ENCODE results near the gene IL5RA. TPM values are rescaled to one million over a fixed set of nuclear protein-coding genes. Genes with fewer than 3 reads are reported as not detected.

IL5RA gene
- total and polyA plus RNA-seq, 4 donors, result 0.18 TPM; not detected in 3

- Histone ChIP-seq H3K27me3 (ENCODE audit: control insufficient read depth in 1 of 2, insufficient read depth in 2 of 2, low read length in 1 of 2) (no peaks in the 10 kb centered on the region), H3K4me1 (ENCODE audit: control insufficient read depth in 1 of 2, insufficient read depth in 2 of 2, low read length in 2 of 2) (no peaks in the 10 kb centered on the region), H3K4me3 (ENCODE audit: low read length in 2 of 2) (no peak overlapping the region), H3K9me3 (ENCODE audit: control insufficient read depth, low read length) (no peaks in the 10 kb centered on the region), H3K36me3 (ENCODE audit: control insufficient read depth in 1 of 2, insufficient read depth in 2 of 2, low read length in 1 of 2) (no peaks in the 10 kb centered on the region), H3K27ac (ENCODE audit: low read depth in 1 of 2, low read length in 2 of 2) (no peak overlapping the region)
- intact Hi-C loops (cut with DNase I), result no loop called here
- no peak for DNase-seq
- 44 to 57% methylated on average over 2 of the region's 2 CpGs for WGBS, 2 donors
- no peak for ATAC-seq (ENCODE audit: low FRiP score)
Observed at GRCh38 chr3:3066378-3066777, 43.8 kb downstream of the IL5RA start.

- H3K27ac ChIP-seq (ENCODE audit: low read depth in 1 of 2, low read length in 2 of 2), result no peak overlapping the region
- H3K27me3 ChIP-seq (ENCODE audit: control insufficient read depth in 1 of 2, insufficient read depth in 2 of 2, low read length in 1 of 2), result no peaks in the 10 kb centered on the region
- WGBS, 2 donors, result 65% methylated on average over 2 of the region's 2 CpGs
- H3K9me3 ChIP-seq (ENCODE audit: control insufficient read depth, low read length), result no peaks in the 10 kb centered on the region
- intact Hi-C loops (cut with DNase I), result no loop called here
- no peaks in the 10 kb centered on the region for H3K4me1 ChIP-seq (ENCODE audit: control insufficient read depth in 1 of 2, insufficient read depth in 2 of 2, low read length in 2 of 2)
- DNase-seq (no peak), ATAC-seq (ENCODE audit: low FRiP score) (no peak)
- no peak overlapping the region for H3K4me3 ChIP-seq (ENCODE audit: low read length in 2 of 2)
- no peaks in the 10 kb centered on the region for H3K36me3 ChIP-seq (ENCODE audit: control insufficient read depth in 1 of 2, insufficient read depth in 2 of 2, low read length in 1 of 2)
Observed at GRCh38 chr3:3065876-3066275, 44.3 kb downstream of the IL5RA start.

GRCh38 chr3:3064297-3064696 is 45.9 kb downstream of the IL5RA start:
- Histone ChIP-seq H3K9me3 (ENCODE audit: control insufficient read depth, low read length) (no peaks in the 10 kb centered on the region), H3K4me3 (ENCODE audit: low read length in 2 of 2) (no peak overlapping the region), H3K36me3 (ENCODE audit: control insufficient read depth in 1 of 2, insufficient read depth in 2 of 2, low read length in 1 of 2) (no peaks in the 10 kb centered on the region), H3K4me1 (ENCODE audit: control insufficient read depth in 1 of 2, insufficient read depth in 2 of 2, low read length in 2 of 2) (no peaks in the 10 kb centered on the region), H3K27me3 (ENCODE audit: control insufficient read depth in 1 of 2, insufficient read depth in 2 of 2, low read length in 1 of 2) (no peaks in the 10 kb centered on the region), H3K27ac (ENCODE audit: low read depth in 1 of 2, low read length in 2 of 2) (no peak overlapping the region)
- ATAC-seq (ENCODE audit: low FRiP score), result no peak
- DNase-seq, result no peak
- 46 to 75% methylated on average over 4 of the region's 4 CpGs for WGBS, 2 donors
- intact Hi-C loops (cut with DNase I), result no loop called here

- Histone ChIP-seq H3K36me3 (ENCODE audit: control insufficient read depth in 1 of 2, insufficient read depth in 2 of 2, low read length in 1 of 2) (no peaks in the 10 kb centered on the region), H3K4me1 (ENCODE audit: control insufficient read depth in 1 of 2, insufficient read depth in 2 of 2, low read length in 2 of 2) (no peaks in the 10 kb centered on the region), H3K27ac (ENCODE audit: low read depth in 1 of 2, low read length in 2 of 2) (no peak overlapping the region), H3K27me3 (ENCODE audit: control insufficient read depth in 1 of 2, insufficient read depth in 2 of 2, low read length in 1 of 2) (no peaks in the 10 kb centered on the region), H3K9me3 (ENCODE audit: control insufficient read depth, low read length) (no peaks in the 10 kb centered on the region), H3K4me3 (ENCODE audit: low read length in 2 of 2) (no peak overlapping the region)
- DNase-seq (no peak), ATAC-seq (ENCODE audit: low FRiP score) (no peak)
- 66 to 80% methylated on average over 1 of the region's 1 CpG for WGBS, 2 donors
- intact Hi-C loops (cut with DNase I), result no loop called here
Observed at GRCh38 chr3:3059645-3060044, 50.5 kb downstream of the IL5RA start.

- DNase-seq (no peak), ATAC-seq (ENCODE audit: low FRiP score) (no peak)
- Histone ChIP-seq H3K4me1 (ENCODE audit: control insufficient read depth in 1 of 2, insufficient read depth in 2 of 2, low read length in 2 of 2) (no peaks in the 10 kb centered on the region), H3K27ac (ENCODE audit: low read depth in 1 of 2, low read length in 2 of 2) (no peak overlapping the region), H3K27me3 (ENCODE audit: control insufficient read depth in 1 of 2, insufficient read depth in 2 of 2, low read length in 1 of 2) (no peaks in the 10 kb centered on the region), H3K9me3 (ENCODE audit: control insufficient read depth, low read length) (no peaks in the 10 kb centered on the region), H3K4me3 (ENCODE audit: low read length in 2 of 2) (no peak overlapping the region), H3K36me3 (ENCODE audit: control insufficient read depth in 1 of 2, insufficient read depth in 2 of 2, low read length in 1 of 2) (peaks cover 5% of the 10 kb centered on the region in 2 donors)
- intact Hi-C loops (cut with DNase I), result no loop called here
- WGBS, 2 donors, result 15 to 22% methylated on average over 4 of the region's 4 CpGs
Observed at GRCh38 chr3:3053974-3054373, 56.2 kb downstream of the IL5RA start.

- Histone ChIP-seq H3K36me3 (ENCODE audit: control insufficient read depth in 1 of 2, insufficient read depth in 2 of 2, low read length in 1 of 2) (peaks cover 9 to 16% of the 10 kb centered on the region in 2 donors), H3K9me3 (ENCODE audit: control insufficient read depth, low read length) (no peaks in the 10 kb centered on the region), H3K4me1 (ENCODE audit: control insufficient read depth in 1 of 2, insufficient read depth in 2 of 2, low read length in 2 of 2) (no peaks in the 10 kb centered on the region), H3K4me3 (ENCODE audit: low read length in 2 of 2) (no peak overlapping the region), H3K27me3 (ENCODE audit: control insufficient read depth in 1 of 2, insufficient read depth in 2 of 2, low read length in 1 of 2) (no peaks in the 10 kb centered on the region), H3K27ac (ENCODE audit: low read depth in 1 of 2, low read length in 2 of 2) (no peak overlapping the region)
- WGBS, 2 donors, result 84 to 85% methylated on average over 25 of the region's 25 CpGs
- intact Hi-C loops (cut with DNase I), result no loop called here
- DNase-seq, result no peak
- ATAC-seq (ENCODE audit: low FRiP score), result no peak
Observed at GRCh38 chr3:3038201-3038991, 71.8 kb downstream of the IL5RA start.

GRCh38 chr3:3037156-3037555 is 73.0 kb downstream of the IL5RA start:
- H3K27me3 ChIP-seq (ENCODE audit: control insufficient read depth in 1 of 2, insufficient read depth in 2 of 2, low read length in 1 of 2), result no peaks in the 10 kb centered on the region
- no peak for DNase-seq
- H3K36me3 ChIP-seq (ENCODE audit: control insufficient read depth in 1 of 2, insufficient read depth in 2 of 2, low read length in 1 of 2), result peaks cover 9 to 14% of the 10 kb centered on the region in 2 donors
- no peaks in the 10 kb centered on the region for H3K9me3 ChIP-seq (ENCODE audit: control insufficient read depth, low read length)
- no peak for ATAC-seq (ENCODE audit: low FRiP score)
- H3K4me1 ChIP-seq (ENCODE audit: control insufficient read depth in 1 of 2, insufficient read depth in 2 of 2, low read length in 2 of 2), result no peaks in the 10 kb centered on the region
- 88 to 92% methylated on average over 13 of the region's 13 CpGs for WGBS, 2 donors
- no peak overlapping the region for H3K27ac ChIP-seq (ENCODE audit: low read depth in 1 of 2, low read length in 2 of 2)
- H3K4me3 ChIP-seq (ENCODE audit: low read length in 2 of 2), result no peak overlapping the region
- intact Hi-C loops (cut with DNase I), result no loop called here

GRCh38 chr3:3031326-3031725 is 78.8 kb downstream of the IL5RA start:
- intact Hi-C loops (cut with DNase I), result no loop called here
- ATAC-seq (ENCODE audit: low FRiP score), result no peak
- H3K4me3 ChIP-seq (ENCODE audit: low read length in 2 of 2), result no peak overlapping the region
- no peak for DNase-seq
- H3K4me1 ChIP-seq (ENCODE audit: control insufficient read depth in 1 of 2, insufficient read depth in 2 of 2, low read length in 2 of 2), result peaks cover 0 to 3% of the 10 kb centered on the region in 2 donors
- peaks cover 1 to 3% of the 10 kb centered on the region in 2 donors for H3K36me3 ChIP-seq (ENCODE audit: control insufficient read depth in 1 of 2, insufficient read depth in 2 of 2, low read length in 1 of 2)
- 17 to 18% methylated on average over 4 of the region's 4 CpGs for WGBS, 2 donors
- H3K9me3 ChIP-seq (ENCODE audit: control insufficient read depth, low read length), result no peaks in the 10 kb centered on the region
- H3K27ac ChIP-seq (ENCODE audit: low read depth in 1 of 2, low read length in 2 of 2), result no peak overlapping the region
- no peaks in the 10 kb centered on the region for H3K27me3 ChIP-seq (ENCODE audit: control insufficient read depth in 1 of 2, insufficient read depth in 2 of 2, low read length in 1 of 2)

- no peaks in the 10 kb centered on the region for H3K27me3 ChIP-seq (ENCODE audit: control insufficient read depth in 1 of 2, insufficient read depth in 2 of 2, low read length in 1 of 2)
- H3K4me1 ChIP-seq (ENCODE audit: control insufficient read depth in 1 of 2, insufficient read depth in 2 of 2, low read length in 2 of 2), result peaks cover 0 to 3% of the 10 kb centered on the region in 2 donors
- H3K4me3 ChIP-seq (ENCODE audit: low read length in 2 of 2), result no peak overlapping the region
- H3K27ac ChIP-seq (ENCODE audit: low read depth in 1 of 2, low read length in 2 of 2), result no peak overlapping the region
- ATAC-seq (ENCODE audit: low FRiP score) (no peak), DNase-seq (no peak)
- H3K9me3 ChIP-seq (ENCODE audit: control insufficient read depth, low read length), result no peaks in the 10 kb centered on the region
- H3K36me3 ChIP-seq (ENCODE audit: control insufficient read depth in 1 of 2, insufficient read depth in 2 of 2, low read length in 1 of 2), result peaks cover 0 to 1% of the 10 kb centered on the region in 2 donors
- intact Hi-C loops (cut with DNase I), result no loop called here
- 74 to 76% methylated on average over 5 of the region's 5 CpGs for WGBS, 2 donors
Observed at GRCh38 chr3:3027976-3028567, 82.1 kb downstream of the IL5RA start.
